GM21515 (cell line): Measurements from ENCODE around the gene PLSCR3.
A peak's percentile ranks its signal among the peaks of the same experiment; 100 is the strongest.

Source experiments
- ATAC-seq: cut with Tn5 transposase; IDR thresholded peaks from one replicate; pipeline ENCODE4 v1.9.1; 2021; ENCODE audit not compliant: unreplicated experiment

The PLSCR3 gene

GRCh38 chr17:7394452-7395191 is at the start of gene PLSCR3:
Gene PLSCR3 (minus strand): TSS chr17:7394525. CDS start chr17:7394110, 415 bp downstream.
- peak; percentile 73 for ATAC-seq

GRCh38 chr17:7443499-7444485 is 49.5 kb upstream of the PLSCR3 start:
- no peak for ATAC-seq

- ATAC-seq, result no peak
These were observed 47.8 kb upstream of the PLSCR3 start for GRCh38 chr17:7442142-7442541.

GRCh38 chr17:7441266-7441665 is 46.9 kb upstream of the PLSCR3 start:
- no peak for ATAC-seq

GRCh38 chr17:7440834-7441195 is 46.5 kb upstream of the PLSCR3 start:
- no peak for ATAC-seq

- no peak for ATAC-seq
These were observed 45.9 kb upstream of the PLSCR3 start for GRCh38 chr17:7440113-7440833.

GRCh38 chr17:7439462-7440112 is 45.3 kb upstream of the PLSCR3 start, which contains the start of gene FGF11:
Gene FGF11 (plus strand): TSS chr17:7439512. CDS start chr17:7439621, 109 bp downstream.
- no peak for ATAC-seq

- no peak for ATAC-seq
These were observed 44.5 kb upstream of the PLSCR3 start for GRCh38 chr17:7438656-7439460.

- ATAC-seq, result no peak
These were observed 43.8 kb upstream of the PLSCR3 start for GRCh38 chr17:7437950-7438614.

- no peak for ATAC-seq
These were observed 43.1 kb upstream of the PLSCR3 start for GRCh38 chr17:7437369-7437863.

GRCh38 chr17:7436556-7437368 is 42.4 kb upstream of the PLSCR3 start:
- no peak for ATAC-seq

GRCh38 chr17:7435676-7436555 is 41.6 kb upstream of the PLSCR3 start:
- peak; percentile 20 for ATAC-seq

- ATAC-seq, result no peak
These were observed 38.0 kb upstream of the PLSCR3 start for GRCh38 chr17:7432296-7432695.

GRCh38 chr17:7431231-7431630 is 36.9 kb upstream of the PLSCR3 start:
- ATAC-seq, result no peak

- no peak for ATAC-seq
These were observed 35.4 kb upstream of the PLSCR3 start for GRCh38 chr17:7429722-7430121.

GRCh38 chr17:7428557-7428956 is 34.2 kb upstream of the PLSCR3 start, which contains the start of gene SPEM3:
Gene SPEM3 (plus strand): TSS chr17:7428857. CDS start chr17:7428903, 46 bp downstream.
- no peak for ATAC-seq

GRCh38 chr17:7427549-7427948 is 33.2 kb upstream of the PLSCR3 start:
- ATAC-seq, result no peak
